NT2/D1 (cell line): ENCODE measurements around the gene IL24.

ENCODE experiments used
- SUZ12 ChIP-seq: IDR thresholded peaks from 2 replicates; pipeline ENCODE4 v1.6.1; 2011; ENCODE audit not compliant: insufficient read length, insufficient read depth; ENCODE audit errors: extremely low read depth
- YY1 ChIP-seq: IDR thresholded peaks from 2 replicates; pipeline ENCODE4 v1.6.1; 2011; ENCODE audit not compliant: insufficient read length, insufficient read depth

DNA sequence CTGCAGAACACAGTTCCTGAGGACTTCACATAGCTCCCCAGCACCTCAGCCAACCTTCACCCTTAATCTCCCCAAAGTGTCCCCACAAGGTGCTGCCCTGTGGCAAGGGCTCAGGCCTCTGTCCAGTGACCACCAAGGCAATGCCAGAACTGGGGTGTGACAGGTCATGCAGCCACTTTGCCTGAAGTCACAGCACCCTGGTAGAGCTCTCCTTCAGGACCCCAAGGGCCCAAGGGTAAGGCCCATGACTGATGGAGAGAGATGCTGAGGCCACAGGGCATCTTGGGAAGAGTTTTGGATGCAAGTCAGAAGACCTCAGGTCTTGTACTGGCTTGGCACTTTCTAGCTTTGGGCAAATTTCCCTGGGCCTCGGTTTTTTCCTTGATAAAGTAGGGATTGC, 25.3 kb downstream of the IL24 start:
- no peak for TF ChIP-seq SUZ12
- no peak for TF ChIP-seq YY1
